ENCODE measurements around the gene PKN3. TPM values are rescaled to one million over a fixed set of nuclear protein-coding genes. Genes with fewer than 3 reads are reported as not detected.

Gene PKN3
- total and polyA plus RNA-seq, 2 of the 13 experiments (the other 11 are each of a cell fraction or from before 2014, with no cell fraction given), result 10.5 to 13.2 TPM

GRCh38 chr9:128656416-128657343 lies 45.6 kb upstream of the PKN3 start, which contains the start of gene DYNC2I2 (continued):
- TF ChIP-seq ZNF609 (CRISPR knock-in tag; IDR thresholded peaks at IDR 0.05; ENCODE audit: borderline replicate concordance) (peak; percentile 68; the same call in 1 of the 2 replicates), DRAP1 (CRISPR knock-in tag; IDR thresholded peaks at IDR 0.05) (peak; percentile 77), ATF5 (CRISPR knock-in tag; IDR thresholded peaks at IDR 0.05; ENCODE audit: low read depth) (0 out of 2 replicates have a peak, but pooled peaks have one; percentile 44), KDM2A (CRISPR knock-in tag; IDR thresholded peaks at IDR 0.05; ENCODE audit: borderline replicate concordance, low read depth) (peak; percentile 89), SIN3A (IDR thresholded peaks at IDR 0.05; ENCODE audit: borderline replicate concordance, low read depth, low read length) (peak; percentile 76), ZBTB44 (CRISPR knock-in tag; IDR thresholded peaks at IDR 0.05) (no peak), ZNF251 (CRISPR knock-in tag; IDR thresholded peaks at IDR 0.05) (no peak), THAP11 (CRISPR knock-in tag; IDR thresholded peaks at IDR 0.05) (peak; percentile 91), E2F5 (CRISPR knock-in tag; conservative IDR thresholded peaks at IDR 0.05) (peak; percentile 90), ZFP90 (CRISPR knock-in tag; IDR thresholded peaks at IDR 0.05; ENCODE audit: borderline replicate concordance) (peak; percentile 72; the same call in 1 of the 2 replicates), HMG20A (CRISPR knock-in tag; IDR thresholded peaks at IDR 0.05; ENCODE audit: borderline replicate concordance) (no peak; the same call in 1 of the 2 replicates), SOX5 (CRISPR knock-in tag; IDR thresholded peaks at IDR 0.05; ENCODE audit: borderline replicate concordance) (peak; percentile 14; the same call in 1 of the 2 replicates), FOXC1 (CRISPR knock-in tag; IDR thresholded peaks at IDR 0.05; ENCODE audit: borderline replicate concordance) (peak; percentile 41; the same call in 1 of the 2 replicates), PHF5A (CRISPR knock-in tag; IDR thresholded peaks at IDR 0.05; ENCODE audit: low read depth, unreplicated experiment) (no peak), ZEB1 (IDR thresholded peaks at IDR 0.05; ENCODE audit: insufficient replicate concordance, low read depth) (no peak), NFIC (IDR thresholded peaks at IDR 0.05; ENCODE audit: low read length) (no peak), ZNF124 (CRISPR knock-in tag; IDR thresholded peaks at IDR 0.05) (peak; percentile 57; the same call in 1 of the 2 replicates), ZNF3 (CRISPR knock-in tag; IDR thresholded peaks at IDR 0.05) (0 out of 2 replicates have a peak, but pooled peaks have one; percentile 20)
